OCI-LY1 (cell line): Measurements from ENCODE around the gene SPATS2L.

Source experiments
- H2AFZ ChIP-seq: fragments of 200-600 bp; sonication (generic), shearing (Covaris generic); 2 replicates; pipeline ENCODE4 v1.6.0; 2014; ENCODE audit warnings: antibody characterized with exemption, mild to moderate bottlenecking, low read length
- H3F3A ChIP-seq: fragments of 200-600 bp; sonication (generic), shearing (Covaris generic); 2 replicates; pipeline ENCODE4 v1.6.0; 2014; ENCODE audit warnings: mild to moderate bottlenecking, antibody characterized with exemption, low read length, moderate library complexity; ENCODE audit not compliant: insufficient read depth
- H3K27ac ChIP-seq: fragments of 200-600 bp; sonication (generic); 2 replicates; pipeline ENCODE4 v1.5.1; 2014; ENCODE audit warnings: low read length, mixed run types, mild to moderate bottlenecking, low read depth; ENCODE audit not compliant: poor library complexity, severe bottlenecking
- H3K27me3 ChIP-seq: fragments of 200-600 bp; sonication (generic); 2 replicates; pipeline ENCODE4 v1.6.0; 2014; ENCODE audit warnings: antibody characterized with exemption, mild to moderate bottlenecking, low read length, moderate library complexity; ENCODE audit not compliant: insufficient read depth
- H3K36me3 ChIP-seq: fragments of 200-600 bp; sonication (generic); 2 replicates; pipeline ENCODE4 v1.6.1; 2014; ENCODE audit warnings: mild to moderate bottlenecking, antibody characterized with exemption, low read length, moderate library complexity, mixed read lengths; ENCODE audit not compliant: insufficient read depth
- H3K4me1 ChIP-seq: fragments of 200-600 bp; sonication (generic); 2 replicates; pipeline ENCODE4 v1.5.1; 2014; ENCODE audit warnings: mild to moderate bottlenecking, low read length, moderate library complexity; ENCODE audit not compliant: insufficient read depth, severe bottlenecking
- H3K4me2 ChIP-seq: fragments of 200-600 bp; sonication (generic), shearing (Covaris generic); 2 replicates; pipeline ENCODE4 v1.6.1; 2014; ENCODE audit warnings: low read length
- H3K4me3 ChIP-seq: fragments of 200-600 bp; sonication (generic); 2 replicates; pipeline ENCODE4 v1.5.1; 2014; ENCODE audit warnings: low read length, low read depth, mild to moderate bottlenecking, mixed read lengths; ENCODE audit not compliant: poor library complexity, severe bottlenecking
- H3K79me2 ChIP-seq: fragments of 200-600 bp; shearing (Covaris generic); 2 replicates; pipeline ENCODE4 v1.6.1; 2016; ENCODE audit warnings: mixed run types, low read length, mixed read lengths; ENCODE audit not compliant: insufficient read depth
- H3K9ac ChIP-seq: fragments of 200-600 bp; sonication (generic), shearing (Covaris generic); 2 replicates; pipeline ENCODE4 v1.6.1; 2014; ENCODE audit warnings: mild to moderate bottlenecking, low read length, mixed read lengths
- H3K9me2 ChIP-seq: fragments of 200-600 bp; sonication (generic), shearing (Covaris generic); 2 replicates; pipeline ENCODE4 v1.6.1; 2014; ENCODE audit warnings: low read depth, mild to moderate bottlenecking, low read length, mixed read lengths
- H3K9me3 ChIP-seq: fragments of 200-600 bp; shearing (Covaris generic); 2 replicates; pipeline ENCODE4 v1.6.1; 2014; ENCODE audit warnings: low read length, mixed read lengths
- H4K20me1 ChIP-seq: fragments of 200-600 bp; sonication (generic), shearing (Covaris generic); 2 replicates; pipeline ENCODE4 v1.6.0; 2016; ENCODE audit warnings: mild to moderate bottlenecking, low read length; ENCODE audit not compliant: insufficient read depth
- CTCF ChIP-seq: fragments of 200-600 bp; sonication (generic), shearing (Covaris generic); IDR thresholded peaks from 2 replicates; pipeline ENCODE4 v1.5.1; 2017; ENCODE audit warnings: mild to moderate bottlenecking, antibody characterized with exemption, low read length, moderate library complexity, mixed read lengths
- EZH2 ChIP-seq: fragments of 200-600 bp; sonication (generic), shearing (Covaris generic); IDR thresholded peaks from 2 replicates; pipeline ENCODE4 v1.8.0; 2017; ENCODE audit warnings: borderline replicate concordance, mixed run types, mild to moderate bottlenecking, antibody characterized with exemption, low read length, moderate library complexity, mixed read lengths

Gene SPATS2L

GRCh38 chr2:200278694-200279316, 27.7 kb upstream of the SPATS2L start:
- Histone ChIP-seq H3K9me3 (no peaks in the 10 kb centered on the region), H3K79me2 (no peaks in the 10 kb centered on the region), H3K27me3 (no peaks in the 10 kb centered on the region), H3K4me3 (no peak overlapping the region), H3K36me3 (no peaks in the 10 kb centered on the region), H4K20me1 (no peaks in the 10 kb centered on the region), H3K27ac (no peak overlapping the region), H3K9me2 (no peaks in the 10 kb centered on the region), H3F3A (no peaks in the 10 kb centered on the region), H3K4me2 (no peak overlapping the region), H3K4me1 (no peaks in the 10 kb centered on the region), H3K9ac (no peak overlapping the region), H2AFZ (no peak overlapping the region)
- TF ChIP-seq CTCF (no peak), EZH2 (no peak)

GRCh38 chr2:200279857-200280256, 26.6 kb upstream of the SPATS2L start:
- no peak overlapping the region for H2AFZ ChIP-seq
- no peak overlapping the region for H3K4me3 ChIP-seq
- no peaks in the 10 kb centered on the region for H3K27me3 ChIP-seq
- H3K27ac ChIP-seq, result no peak overlapping the region
- TF ChIP-seq EZH2 (no peak), CTCF (no peak)
- H3K9me3 ChIP-seq, result no peaks in the 10 kb centered on the region
- H3K9me2 ChIP-seq, result no peaks in the 10 kb centered on the region
- H3K36me3 ChIP-seq, result no peaks in the 10 kb centered on the region
- no peak overlapping the region for H3K4me2 ChIP-seq
- no peak overlapping the region for H3K9ac ChIP-seq
- no peaks in the 10 kb centered on the region for H4K20me1 ChIP-seq
- H3F3A ChIP-seq, result no peaks in the 10 kb centered on the region
- H3K4me1 ChIP-seq, result no peaks in the 10 kb centered on the region
- H3K79me2 ChIP-seq, result no peaks in the 10 kb centered on the region

- Histone ChIP-seq H3K9ac (no peak overlapping the region), H3K9me2 (no peaks in the 10 kb centered on the region), H3K79me2 (no peaks in the 10 kb centered on the region), H3K27me3 (no peaks in the 10 kb centered on the region), H3K9me3 (no peaks in the 10 kb centered on the region), H3K4me3 (no peak overlapping the region), H3K27ac (no peak overlapping the region), H2AFZ (no peak overlapping the region), H3K36me3 (no peaks in the 10 kb centered on the region), H3K4me2 (no peak overlapping the region), H3K4me1 (no peaks in the 10 kb centered on the region), H3F3A (no peaks in the 10 kb centered on the region), H4K20me1 (no peaks in the 10 kb centered on the region)
- TF ChIP-seq CTCF (no peak), EZH2 (no peak)
Observed at GRCh38 chr2:200286578-200286977, 19.9 kb upstream of the SPATS2L start.
